ENCODE measurements around the gene PTMS. TPM values are rescaled to one million over a fixed set of nuclear protein-coding genes. Genes with fewer than 3 reads are reported as not detected.
A peak's percentile ranks its signal among the peaks of the same experiment; 100 is the strongest.

Gene PTMS
- total RNA-seq, 2 experiments from 2014 or later, result 7.8 to 9.8 TPM

GRCh38 chr12:6777386-6777785, 11.2 kb downstream of the PTMS start:
- ChIA-PET CTCF (ENCODE audit: unreplicated experiment) (no interaction called here), POLR2A (no interaction called here)
- no peak overlapping the region for H3K27ac ChIP-seq (ENCODE audit: low read depth, low read length, poor library complexity, severe bottlenecking)
- H3K79me2 ChIP-seq (ENCODE audit: insufficient read depth, low read depth, low read length), result no peaks in the 10 kb centered on the region
- H3K4me2 ChIP-seq (ENCODE audit: low read length), result no peak overlapping the region
- H3K36me3 ChIP-seq (ENCODE audit: insufficient read depth, low read length), result no peaks in the 10 kb centered on the region
- H2AFZ ChIP-seq (ENCODE audit: low read length), result no peak overlapping the region
- no peak for DNase-seq (ENCODE audit: low spot score)
- H4K20me1 ChIP-seq (ENCODE audit: insufficient read depth, low read length), result no peaks in the 10 kb centered on the region
- H3K9me2 ChIP-seq (ENCODE audit: insufficient read depth, low read length), result no peaks in the 10 kb centered on the region
- TF ChIP-seq EZH2phosphoT487 (IDR thresholded peaks at IDR 0.05; ENCODE audit: borderline replicate concordance, low read depth, low read length) (no peak), CTCF (conservative IDR thresholded peaks at IDR 0.05; ENCODE audit: low read length) (no peak)
- no TSS peak for BruUV-seq (replicated peaks)
- no peak overlapping the region for H3K4me3 ChIP-seq (ENCODE audit: low read depth, low read length, poor library complexity, severe bottlenecking)
- intact Hi-C loops (cut with micrococcal nuclease; ENCODE audit: unreplicated experiment), result no loop called here
- peaks cover 34% of the 10 kb centered on the region for H3K4me1 ChIP-seq (ENCODE audit: insufficient read depth, low read length, poor library complexity, severe bottlenecking)
- H3K9me3 ChIP-seq (ENCODE audit: low read length), result no peaks in the 10 kb centered on the region

GRCh38 chr12:6778217-6778573, 12.0 kb downstream of the PTMS start:
- Histone ChIP-seq H3K4me1 (ENCODE audit: insufficient read depth, low read length, poor library complexity, severe bottlenecking) (peaks cover 37% of the 10 kb centered on the region), H4K20me1 (ENCODE audit: insufficient read depth, low read length) (no peaks in the 10 kb centered on the region), H3K36me3 (ENCODE audit: insufficient read depth, low read length) (no peaks in the 10 kb centered on the region), H3K9me3 (ENCODE audit: low read length) (no peaks in the 10 kb centered on the region), H3K4me3 (ENCODE audit: low read depth, low read length, poor library complexity, severe bottlenecking) (peak overlapping the region; percentile 65), H3K4me2 (ENCODE audit: low read length) (peak overlapping the region; percentile 90), H3K9me2 (ENCODE audit: insufficient read depth, low read length) (no peaks in the 10 kb centered on the region), H2AFZ (ENCODE audit: low read length) (peak overlapping the region; percentile 82), H3K27ac (ENCODE audit: low read depth, low read length, poor library complexity, severe bottlenecking) (no peak overlapping the region), H3K79me2 (ENCODE audit: insufficient read depth, low read depth, low read length) (no peaks in the 10 kb centered on the region)
- intact Hi-C loops (cut with micrococcal nuclease; ENCODE audit: unreplicated experiment), result loop anchor here (2.0 kb wide), 1 partner anchor 223 kb away; no protein-coding TSS in a partner anchor
- BruUV-seq (replicated peaks), result no TSS peak
- no peak for TF ChIP-seq EZH2phosphoT487 (IDR thresholded peaks at IDR 0.05; ENCODE audit: borderline replicate concordance, low read depth, low read length)
- no peak for TF ChIP-seq CTCF (conservative IDR thresholded peaks at IDR 0.05; ENCODE audit: low read length)
- no peak for DNase-seq (ENCODE audit: low spot score)
- ChIA-PET CTCF (ENCODE audit: unreplicated experiment) (interaction anchor here (0.7 to 0.9 kb wide), 3 partner anchors 11 to 25 kb away, joined by 3 to 6 read pairs (median 3); partner anchors contain the start of gene MLF2), POLR2A (interaction anchor here (0.7 to 1.1 kb wide), 3 partner anchors 25 to 73 kb away, joined by 4 read pairs; partner anchors contain the start of genes CDCA3, COPS7A, MLF2 and USP5)
